IMR-90 (cell line): ENCODE results near the gene FAM193B. TPM values are rescaled to one million over a fixed set of nuclear protein-coding genes. Genes with fewer than 3 reads are reported as not detected.
A peak's percentile ranks its signal among the peaks of the same experiment; 100 is the strongest.

ENCODE experiments used
- ATAC-seq: fragments of 200-7000 bp; cut with Tn5 transposase; 2 replicates; pipeline ENCODE4 v1.9.1; 2020; ENCODE audit warnings: low read depth, mild to moderate bottlenecking, moderate library complexity
- BruUV-seq: library from RNA; stranded (reverse); fragments of 400-500 nt; replicated peaks from 2 replicates; lab custom pipeline; 2021; lab: Mats Ljungman, UMichigan
- CTCF ChIA-PET: fragments of 300-600 bp; formaldehyde crosslinking; extraction: SDS; loops from one replicate; lab custom pipeline; 2021; ENCODE audit warnings: antibody characterized with exemption; lab: Yijun Ruan, JAX
- POLR2A ChIA-PET: fragments of 300-600 bp; sonication (Branson Sonifier 250); formaldehyde crosslinking; loops from one replicate; lab custom pipeline; 2022; ENCODE audit warnings: antibody characterized with exemption; ENCODE audit not compliant: unreplicated experiment; lab: Charles Lee
- DNase-seq: peaks from one replicate; pipeline ENCODE4 v3.0.0; 2013
- H2AFZ ChIP-seq: replicated peaks from 2 replicates; pipeline ENCODE3; 2013; ENCODE audit warnings: low read length, mild to moderate bottlenecking; ENCODE audit not compliant: poor library complexity
- H2AK5ac ChIP-seq: 2 replicates; pipeline ENCODE4 v1.6.1; 2013; ENCODE audit warnings: low read depth, low read length, inconsistent platforms
- H2AK9ac ChIP-seq: replicated peaks from 2 replicates; pipeline ENCODE3; 2013; ENCODE audit warnings: mild to moderate bottlenecking, low read depth, low read length, moderate library complexity; ENCODE audit not compliant: poor library complexity
- H2BK120ac ChIP-seq: 2 replicates; pipeline ENCODE4 v1.6.1; 2013; ENCODE audit warnings: low read depth, low read length, inconsistent platforms
- H2BK15ac ChIP-seq: 3 replicates; pipeline ENCODE4 v1.6.1; 2013; ENCODE audit warnings: low read depth, low read length, inconsistent platforms
- H2BK20ac ChIP-seq: 2 replicates; pipeline ENCODE4 v1.6.1; 2013; ENCODE audit warnings: low read depth, mild to moderate bottlenecking, inconsistent platforms, low read length, moderate library complexity
- H2BK5ac ChIP-seq: 2 replicates; pipeline ENCODE4 v1.6.1; 2013; ENCODE audit warnings: mild to moderate bottlenecking, low read depth, low read length, inconsistent platforms; ENCODE audit not compliant: poor library complexity, severe bottlenecking
- H3K14ac ChIP-seq: replicated peaks from 2 replicates; pipeline ENCODE4 v1.6.1; 2013; ENCODE audit warnings: low read depth, low read length, inconsistent platforms
- H3K18ac ChIP-seq: 2 replicates; pipeline ENCODE4 v1.6.1; 2013; ENCODE audit warnings: low read depth, low read length, control low read depth
- H3K23ac ChIP-seq: 2 replicates; pipeline ENCODE4 v1.6.1; 2013; ENCODE audit warnings: low read depth, low read length, inconsistent platforms
- H3K27ac ChIP-seq: 2 replicates; pipeline ENCODE4 v1.5.1; 2013; ENCODE audit warnings: mild to moderate bottlenecking, control low read depth, low read length; ENCODE audit not compliant: insufficient read depth
- H3K27me3 ChIP-seq: 2 replicates; pipeline ENCODE4 v1.6.1; 2013; ENCODE audit warnings: low read length; ENCODE audit not compliant: control insufficient read depth, insufficient read depth
- H3K36me3 ChIP-seq: 2 replicates; pipeline ENCODE4 v1.6.1; 2013; ENCODE audit warnings: low read length, mixed read lengths; ENCODE audit not compliant: control insufficient read depth, insufficient read depth
- H3K4ac ChIP-seq: 2 replicates; pipeline ENCODE4 v1.6.1; 2013; ENCODE audit warnings: low read depth, low read length, inconsistent platforms
- H3K4me1 ChIP-seq: 2 replicates; pipeline ENCODE4 v1.6.1; 2013; ENCODE audit warnings: low read length, mixed read lengths; ENCODE audit not compliant: control insufficient read depth, insufficient read depth
- H3K4me2 ChIP-seq: 2 replicates; pipeline ENCODE4 v1.6.1; 2013; ENCODE audit warnings: low read depth, mild to moderate bottlenecking, control low read depth, low read length, moderate library complexity
- H3K4me3 ChIP-seq: 2 replicates; pipeline ENCODE4 v1.5.1; 2013; ENCODE audit warnings: low read depth, mild to moderate bottlenecking, control low read depth, low read length, moderate library complexity; ENCODE audit not compliant: insufficient read depth
- H3K56ac ChIP-seq: 2 replicates; pipeline ENCODE4 v1.6.1; 2013; ENCODE audit warnings: low read length, inconsistent platforms; ENCODE audit not compliant: insufficient read depth; ENCODE audit errors: extremely low read depth
- H3K79me1 ChIP-seq, 2 experiments: 2 replicates each; pipeline ENCODE4 v1.6.1; 2013; ENCODE audit warnings: low read length in 2 of 2, inconsistent platforms in 1 of 2, low read depth in 1 of 2
- H3K9ac ChIP-seq: 2 replicates; pipeline ENCODE4 v1.6.1; 2013; ENCODE audit warnings: low read depth, low read length, control low read depth
- H3K9me1 ChIP-seq: 2 replicates; pipeline ENCODE4 v1.6.1; 2013; ENCODE audit warnings: low read length, inconsistent platforms; ENCODE audit not compliant: insufficient read depth
- H3K9me3 ChIP-seq: 2 replicates; pipeline ENCODE4 v1.6.1; 2013; ENCODE audit warnings: low read length; ENCODE audit not compliant: control insufficient read depth, insufficient read depth
- H4K20me1 ChIP-seq: 2 replicates; pipeline ENCODE4 v1.6.1; 2013; ENCODE audit warnings: low read length, inconsistent platforms; ENCODE audit not compliant: insufficient read depth
- H4K5ac ChIP-seq: 2 replicates; pipeline ENCODE4 v1.6.1; 2013; ENCODE audit warnings: mild to moderate bottlenecking, low read depth, low read length, control low read depth
- H4K8ac ChIP-seq, 2 experiments: 2 replicates each; pipeline ENCODE4 v1.6.1; 2013; ENCODE audit warnings: low read depth in 2 of 2, low read length in 2 of 2, control low read depth in 1 of 2, inconsistent platforms in 1 of 2
- H4K91ac ChIP-seq: 2 replicates; pipeline ENCODE4 v1.6.1; 2013; ENCODE audit warnings: low read depth, low read length, inconsistent platforms; ENCODE audit not compliant: insufficient read depth
- BHLHE40 ChIP-seq: fragments of 150-350 bp; IDR thresholded peaks from 2 replicates; pipeline ENCODE4 v1.6.1; 2016; ENCODE audit warnings: mild to moderate bottlenecking, low read depth, low read length
- MAFK ChIP-seq: IDR thresholded peaks from 2 replicates; pipeline ENCODE4 v1.6.1; 2012; ENCODE audit warnings: low read depth, low read length, improper control_type of control experiment
- MAZ ChIP-seq: IDR thresholded peaks from 2 replicates; pipeline ENCODE4 v1.6.1; 2012; ENCODE audit warnings: low read depth, mild to moderate bottlenecking, low read length, improper control_type of control experiment, moderate library complexity, borderline replicate concordance
- NFE2L2 ChIP-seq: fragments of 150-350 bp; IDR thresholded peaks from 2 replicates; pipeline ENCODE4 v1.6.1; 2016; ENCODE audit warnings: low read depth, mild to moderate bottlenecking, low read length
- POLR2A ChIP-seq: IDR thresholded peaks from 2 replicates; pipeline ENCODE4 v1.6.1; 2012; ENCODE audit warnings: mild to moderate bottlenecking, low read depth, low read length
- RFX5 ChIP-seq: IDR thresholded peaks from 2 replicates; pipeline ENCODE4 v1.8.0; 2012; ENCODE audit warnings: low read depth, mild to moderate bottlenecking, low read length, moderate library complexity
- WGBS, 2 experiments: methylation state at CpG; one replicate each; pipeline versions ENCODE4 v1.1.5 to v1.1.7; 2013; ENCODE audit warnings: missing lambda C conversion rate in 2 of 2; ENCODE audit not compliant: insufficient read length in 1 of 2; ENCODE audit errors: extremely low coverage in 2 of 2; 5-methylcytosine and 5-hydroxymethylcytosine counted together
- dilution Hi-C: fragments of 300-500 bp; cut with HindIII; formaldehyde crosslinking; loops from one replicate; pipeline ENCODE4 v1.14.3; 2018; ENCODE audit warnings: low sequenced_read_pairs; ENCODE audit not compliant: unreplicated experiment
- in situ Hi-C: fragments of 300-500 bp; cut with MboI; formaldehyde crosslinking; loops from 3 replicates; pipeline ENCODE4 v1.14.3; 2019; ENCODE audit warnings: low sequenced_read_pairs, inconsistent platforms, mixed read lengths
- intact Hi-C: fragments of 100-400 bp; cut with micrococcal nuclease; formaldehyde crosslinking; loops from 2 replicates; pipeline ENCODE4 v1.10.0; 2022
- polyA plus RNA-seq, 3 experiments: library from polyadenylated mRNA; depleted of rRNA; stranded (reverse); fragments of >200 nt; gene quantifications; 2 replicates each; pipeline ENCODE4 v1.2.3, GENCODE V29; 2012; ENCODE audit warnings: low replicate concordance in 1 of 3
- total RNA-seq: library from RNA; depleted of rRNA; stranded (reverse); fragments of >200 nt; gene quantifications from 2 replicates; pipeline ENCODE4 v1.2.3, GENCODE V29; 2012

The FAM193B gene
- total and polyA plus RNA-seq, 2 of the 4 experiments (the other 2 are of a cell fraction), result 9.5 to 52.2 TPM

DNA sequence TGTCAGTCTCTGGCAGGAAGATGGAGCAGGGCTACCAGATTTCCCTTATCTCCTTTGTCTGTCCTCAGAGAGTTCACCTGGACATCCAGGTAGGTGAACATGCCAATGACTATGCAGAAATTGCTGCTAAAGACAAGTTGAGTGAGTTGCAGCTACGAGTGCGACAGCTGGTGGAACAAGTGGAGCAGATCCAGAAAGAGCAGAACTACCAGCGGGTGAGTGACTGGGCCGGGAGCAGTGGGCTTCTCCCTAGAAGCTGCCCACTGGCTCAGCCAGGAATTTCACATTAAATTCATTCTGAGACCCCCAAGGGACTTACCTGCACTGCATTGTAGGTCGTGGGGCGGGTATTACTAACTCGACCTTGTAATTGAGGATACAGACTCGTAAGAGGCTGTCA, 39.7 kb upstream of the FAM193B start:
- intact Hi-C loops, result no loop called here
- no peak overlapping the region; the same call in 1 of the 2 replicates for H3K23ac ChIP-seq
- H3K4me1 ChIP-seq, result peaks cover 3% of the 10 kb centered on the region; the same call in 1 of the 2 replicates
- H2BK15ac ChIP-seq, result no peak overlapping the region
- H4K5ac ChIP-seq, result no peak overlapping the region
- H3K56ac ChIP-seq, result no peak overlapping the region
- no peak overlapping the region for H3K4me3 ChIP-seq
- H2AFZ ChIP-seq, result no peak overlapping the region
- H4K8ac ChIP-seq, result no peak overlapping the region
- no peaks in the 10 kb centered on the region for H3K27me3 ChIP-seq
- H3K4ac ChIP-seq, result no peak overlapping the region
- no peak overlapping the region for H4K91ac ChIP-seq
- no peak overlapping the region for H3K9ac ChIP-seq
- peaks cover 15 to 44% of the 10 kb centered on the region in 2 experiments for H3K79me1 ChIP-seq
- no peak for TF ChIP-seq BHLHE40
- TF ChIP-seq MAFK, result no peak
- no peak for TF ChIP-seq RFX5
- no peak for TF ChIP-seq NFE2L2
- no peak for TF ChIP-seq POLR2A
- TF ChIP-seq MAZ, result no peak
- H3K9me1 ChIP-seq, result peaks cover 19% of the 10 kb centered on the region
- H3K27ac ChIP-seq, result no peak overlapping the region
- WGBS, 2 experiments, result 92% methylated on average over 4 of the region's 8 CpGs; no CpG with 5 or more reads in 1 of the 2 experiments
- no peak overlapping the region for H3K4me2 ChIP-seq
- H2AK9ac ChIP-seq, result peak overlapping the region; percentile 5
- ATAC-seq (no peak), DNase-seq (no peak)
- no TSS peak for BruUV-seq
- no peak overlapping the region for H2AK5ac ChIP-seq
- H2BK5ac ChIP-seq, result no peak overlapping the region
- ChIA-PET CTCF (no interaction called here), POLR2A (no interaction called here)
- in situ Hi-C loops, result no loop called here
- dilution Hi-C loops, result no loop called here
- H3K14ac ChIP-seq, result no peak overlapping the region
- H2BK20ac ChIP-seq, result no peak overlapping the region
- no peak overlapping the region for H3K18ac ChIP-seq
- H3K9me3 ChIP-seq, result no peaks in the 10 kb centered on the region
- no peak overlapping the region for H2BK120ac ChIP-seq
- H3K36me3 ChIP-seq, result peaks cover 35% of the 10 kb centered on the region
- peaks cover 8% of the 10 kb centered on the region; the same call in 1 of the 2 replicates for H4K20me1 ChIP-seq
